Cerebellar cortex (tissue), 1 donor: Measurements from ENCODE around the gene RAB34.

ENCODE experiments used
- DNase-seq: peaks from one replicate; pipeline ENCODE4 v3.0.0-alpha.2; 2015; ENCODE audit warnings: low spot score

The RAB34 gene

GRCh38 chr17:28675980-28676379 lies 41.7 kb downstream of the RAB34 start:
- DNase-seq: peak; percentile 14

- DNase-seq: no peak
Observed at GRCh38 chr17:28675490-28675889, 42.2 kb downstream of the RAB34 start.

- DNase-seq: no peak
Observed at GRCh38 chr17:28669918-28670317, 47.8 kb downstream of the RAB34 start.

GRCh38 chr17:28667870-28668269 lies 49.8 kb downstream of the RAB34 start:
- no peak for DNase-seq

- DNase-seq: no peak
Observed at GRCh38 chr17:28665994-28666393, 51.7 kb downstream of the RAB34 start.
